HG03196 (cell line): ENCODE measurements around the gene TWIST2.

Source experiments
- ATAC-seq: cut with Tn5 transposase; IDR thresholded peaks from one replicate; pipeline ENCODE4 v1.9.1; 2021; ENCODE audit not compliant: unreplicated experiment

TWIST2 gene

GRCh38 chr2:238949710-238950345, 101.9 kb downstream of the TWIST2 start:
- ATAC-seq = no peak

- ATAC-seq = no peak
Observed at GRCh38 chr2:238950551-238950950, 102.7 kb downstream of the TWIST2 start.

GRCh38 chr2:238952261-238952919, 104.5 kb downstream of the TWIST2 start:
- no peak for ATAC-seq

GRCh38 chr2:238954841-238955591, 107.1 kb downstream of the TWIST2 start:
- ATAC-seq = no peak

- ATAC-seq = no peak
Observed at GRCh38 chr2:238955648-238956531, 108.0 kb downstream of the TWIST2 start.

GRCh38 chr2:238956676-238957075, 108.8 kb downstream of the TWIST2 start:
- no peak for ATAC-seq
